HG03139 (cell line): Measurements from ENCODE around the gene NHLRC2.
"Not testable (repeated sequence)": the region's sequence is repeated elsewhere in the genome, so short reads cannot be mapped to it uniquely, and the experiment has no call there.

Experiments used
- ATAC-seq: cut with Tn5 transposase; IDR thresholded peaks from one replicate; pipeline ENCODE4 v1.9.1; 2021; ENCODE audit not compliant: unreplicated experiment

The NHLRC2 gene

GRCh38 chr10:113854013-113854760 is at the start of gene NHLRC2, which contains the start of gene DCLRE1A:
TSS of gene NHLRC2 (plus strand) at chr10:113854661. CDS start at chr10:113854873, 212 bp downstream.
TSS of gene DCLRE1A (minus strand) at chr10:113854082. CDS start at chr10:113853182, 900 bp downstream.
- peak; percentile 51 for ATAC-seq

- no peak for ATAC-seq
These were observed 48.0 kb upstream of the NHLRC2 start for GRCh38 chr10:113806503-113806902.

- ATAC-seq: no peak
These were observed 46.3 kb upstream of the NHLRC2 start for GRCh38 chr10:113808168-113808567.

- ATAC-seq: not testable (repeated sequence)
These were observed 39.8 kb upstream of the NHLRC2 start for GRCh38 chr10:113814700-113815099.

- ATAC-seq: no peak
These were observed 34.5 kb upstream of the NHLRC2 start for GRCh38 chr10:113819989-113820388.

GRCh38 chr10:113820507-113820906 is 34.0 kb upstream of the NHLRC2 start:
- ATAC-seq: no peak

- ATAC-seq: not testable (repeated sequence)
These were observed 33.2 kb upstream of the NHLRC2 start for GRCh38 chr10:113821306-113821705.

GRCh38 chr10:113822174-113822573 is 32.3 kb upstream of the NHLRC2 start:
- ATAC-seq: no peak

GRCh38 chr10:113823389-113823788 is 31.1 kb upstream of the NHLRC2 start:
- ATAC-seq: no peak

GRCh38 chr10:113825791-113826190 is 28.7 kb upstream of the NHLRC2 start:
- ATAC-seq: no peak

GRCh38 chr10:113828567-113828966 is 25.9 kb upstream of the NHLRC2 start:
- not testable (repeated sequence) for ATAC-seq

GRCh38 chr10:113842171-113842570 is 12.3 kb upstream of the NHLRC2 start:
- ATAC-seq: no peak

GRCh38 chr10:113843972-113844485 is 10.4 kb upstream of the NHLRC2 start:
- ATAC-seq: no peak

GRCh38 chr10:113846036-113846435 is 8.4 kb upstream of the NHLRC2 start:
- no peak for ATAC-seq

GRCh38 chr10:113849140-113849803 is 5.2 kb upstream of the NHLRC2 start:
- no peak for ATAC-seq

- no peak for ATAC-seq
These were observed 4.5 kb upstream of the NHLRC2 start for GRCh38 chr10:113849946-113850345.

- ATAC-seq: no peak
These were observed 866 bp upstream of the NHLRC2 start for GRCh38 chr10:113853578-113854012.

GRCh38 chr10:113854761-113855588 is 514 bp downstream of the NHLRC2 start:
- peak; percentile 34 for ATAC-seq

GRCh38 chr10:113856563-113856962 is 2.1 kb downstream of the NHLRC2 start:
- ATAC-seq: no peak

- ATAC-seq: no peak
These were observed 2.7 kb downstream of the NHLRC2 start for GRCh38 chr10:113857210-113857609.

GRCh38 chr10:113858541-113858940 is 4.1 kb downstream of the NHLRC2 start:
- ATAC-seq: no peak
